GM13976 (cell line): ENCODE measurements around the gene STAC2.

Experiments used
- DNase-seq: peaks from one replicate; pipeline ENCODE4 v3.0.0; 2012; ENCODE audit warnings: low spot score
- in situ Hi-C: fragments of 300-500 bp; cut with MboI; formaldehyde crosslinking; loops from one replicate; pipeline ENCODE4 v1.12.0; 2022; ENCODE audit warnings: low sequenced_read_pairs, mixed read lengths, inconsistent platforms; ENCODE audit not compliant: unreplicated experiment
- TF ChIP-seq, protein P1 (sequence below): IDR thresholded peaks from 2 replicates; pipeline ENCODE4 v1.5.1; 2012; ENCODE audit warnings: borderline replicate concordance, mild to moderate bottlenecking; ENCODE audit not compliant: insufficient read depth; ENCODE audit errors: extremely low read depth, missing control alignments, control extremely low read depth

The STAC2 gene

DNA sequence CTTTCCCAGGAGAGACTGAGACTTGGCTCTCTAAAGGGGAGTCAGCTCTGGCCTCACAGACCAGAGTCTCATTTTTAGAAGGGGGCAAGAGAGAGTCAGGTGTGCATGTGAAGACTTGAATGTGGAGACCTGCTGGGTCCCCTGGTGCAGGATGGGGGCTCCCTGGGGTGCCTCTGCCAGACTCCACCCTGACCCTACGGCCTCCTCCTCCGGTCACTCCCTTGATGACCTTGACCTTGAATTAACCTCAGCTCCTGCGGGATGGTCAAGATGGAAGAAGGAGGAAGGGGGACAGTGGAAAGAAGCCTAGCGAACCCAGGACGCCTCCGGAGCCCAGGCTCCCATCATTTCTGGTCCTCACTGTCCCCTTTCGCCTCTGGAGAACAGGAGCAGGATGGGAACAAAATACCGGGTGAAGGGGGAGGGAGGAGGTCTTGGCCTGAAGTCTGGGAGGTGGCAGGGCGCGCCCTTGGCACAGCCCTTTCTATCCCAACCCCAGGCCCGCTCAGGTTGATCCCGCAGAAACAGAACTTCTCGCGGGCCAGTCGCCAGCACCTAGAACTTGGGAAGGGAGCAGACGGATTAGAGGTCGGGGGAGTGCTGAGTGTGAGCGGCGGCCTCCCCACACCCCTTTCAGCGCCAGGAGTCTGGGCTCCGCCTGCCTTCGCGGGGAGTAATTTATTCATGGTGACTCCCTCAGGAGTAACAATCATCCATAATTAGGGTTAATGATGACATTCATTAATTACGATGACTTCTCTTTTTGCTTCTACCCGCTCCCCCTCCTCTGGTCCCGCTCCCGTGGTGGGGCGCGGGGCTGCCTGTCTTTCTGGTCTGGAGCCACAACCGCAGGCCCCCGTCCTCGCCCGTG is 1.6 kb downstream of the STAC2 start:
- TF ChIP-seq, protein P1, sequence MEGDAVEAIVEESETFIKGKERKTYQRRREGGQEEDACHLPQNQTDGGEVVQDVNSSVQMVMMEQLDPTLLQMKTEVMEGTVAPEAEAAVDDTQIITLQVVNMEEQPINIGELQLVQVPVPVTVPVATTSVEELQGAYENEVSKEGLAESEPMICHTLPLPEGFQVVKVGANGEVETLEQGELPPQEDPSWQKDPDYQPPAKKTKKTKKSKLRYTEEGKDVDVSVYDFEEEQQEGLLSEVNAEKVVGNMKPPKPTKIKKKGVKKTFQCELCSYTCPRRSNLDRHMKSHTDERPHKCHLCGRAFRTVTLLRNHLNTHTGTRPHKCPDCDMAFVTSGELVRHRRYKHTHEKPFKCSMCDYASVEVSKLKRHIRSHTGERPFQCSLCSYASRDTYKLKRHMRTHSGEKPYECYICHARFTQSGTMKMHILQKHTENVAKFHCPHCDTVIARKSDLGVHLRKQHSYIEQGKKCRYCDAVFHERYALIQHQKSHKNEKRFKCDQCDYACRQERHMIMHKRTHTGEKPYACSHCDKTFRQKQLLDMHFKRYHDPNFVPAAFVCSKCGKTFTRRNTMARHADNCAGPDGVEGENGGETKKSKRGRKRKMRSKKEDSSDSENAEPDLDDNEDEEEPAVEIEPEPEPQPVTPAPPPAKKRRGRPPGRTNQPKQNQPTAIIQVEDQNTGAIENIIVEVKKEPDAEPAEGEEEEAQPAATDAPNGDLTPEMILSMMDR: no peak
- no peak for DNase-seq
- in situ Hi-C loops: no loop called here

DNA sequence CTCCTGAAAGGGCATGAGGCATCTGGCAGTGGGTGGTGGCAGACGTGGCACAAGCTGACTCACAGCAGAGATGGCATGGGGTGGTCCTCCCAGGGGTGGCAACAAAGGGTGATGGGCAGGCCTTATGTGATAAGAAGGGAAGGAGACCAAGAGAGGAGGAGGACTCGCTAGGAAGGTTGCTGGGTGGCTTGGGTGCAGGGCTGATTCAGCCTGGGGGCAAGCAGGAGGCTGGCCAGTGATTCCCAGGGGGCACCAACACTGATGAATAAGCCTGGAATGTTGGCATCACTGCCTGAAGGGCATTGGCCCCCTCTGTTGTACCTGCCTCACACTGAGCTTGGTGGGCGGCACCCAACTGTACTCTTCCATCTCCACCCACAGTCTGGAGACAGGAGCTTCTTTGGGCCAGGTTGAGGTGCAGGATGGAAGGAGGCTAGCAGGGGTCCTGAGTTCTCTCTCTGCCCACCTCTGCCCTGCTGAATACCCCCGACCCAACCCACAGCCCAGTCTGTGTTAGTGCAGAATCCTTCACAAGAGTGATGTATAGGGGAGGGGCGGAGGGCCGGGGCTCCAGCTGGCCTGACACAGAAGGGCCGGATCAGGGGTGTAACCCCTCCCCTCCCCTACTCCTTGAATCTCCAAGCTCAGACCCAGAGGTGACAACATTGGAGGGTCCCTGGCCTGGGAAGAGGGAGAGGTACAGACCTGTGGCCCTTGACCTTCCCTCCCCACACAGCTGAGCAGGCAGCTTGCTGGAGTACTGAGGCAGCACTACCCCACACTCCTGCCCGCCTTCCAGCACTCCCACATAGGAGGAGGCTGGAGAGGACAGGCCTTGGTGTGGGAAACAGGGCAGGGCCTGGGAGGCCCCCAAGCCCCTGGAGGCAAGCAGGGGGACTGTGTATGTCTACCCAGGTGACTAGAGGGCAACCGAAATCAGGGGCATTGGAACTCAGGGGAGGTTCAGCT is 2.6 kb downstream of the STAC2 start:
- DNase-seq: no peak
- in situ Hi-C loops: no loop called here
- TF ChIP-seq, protein P1: no peak

DNA sequence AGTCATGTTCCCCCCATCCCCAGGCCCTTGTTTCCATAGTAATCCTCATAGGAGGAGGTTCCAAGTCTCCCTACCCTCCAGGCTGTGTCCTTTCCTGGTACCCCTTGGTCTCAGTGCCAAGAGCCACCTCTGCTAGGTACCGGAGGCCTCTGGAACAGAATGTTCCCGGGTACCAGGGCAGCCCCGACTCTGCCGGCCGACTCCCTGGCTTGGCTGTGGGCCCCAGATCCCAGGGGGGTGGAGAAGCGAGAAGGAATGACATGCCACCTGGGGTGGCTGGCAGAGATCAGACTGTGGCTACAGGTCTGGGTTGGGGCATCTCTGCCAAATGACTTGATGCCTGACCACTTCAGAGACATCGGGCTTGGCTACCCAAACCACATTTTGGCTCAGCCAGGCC is 3.6 kb downstream of the STAC2 start:
- DNase-seq: no peak
- TF ChIP-seq, protein P1: no peak
- in situ Hi-C loops: no loop called here

DNA sequence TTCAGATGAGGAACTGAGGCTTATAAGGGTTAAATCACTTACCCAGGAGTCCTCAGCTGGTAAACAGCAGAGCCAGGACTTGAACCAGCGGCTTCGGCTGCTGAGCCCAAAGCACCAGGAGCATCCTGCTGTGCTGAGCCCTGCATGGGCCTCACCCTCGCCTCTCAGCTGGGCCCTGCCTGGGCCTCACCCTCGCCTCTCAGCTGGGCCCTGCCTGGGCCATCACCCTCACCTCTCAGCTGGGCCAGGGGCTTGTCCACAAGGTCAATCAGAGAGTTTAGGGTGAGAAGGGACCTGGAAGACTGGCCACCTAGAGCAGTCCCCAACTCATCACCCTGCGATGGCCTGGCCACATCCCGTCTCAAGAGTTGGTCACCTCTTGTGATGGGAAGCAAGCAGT is 4.2 kb downstream of the STAC2 start:
- no peak for DNase-seq
- TF ChIP-seq, protein P1: no peak
- in situ Hi-C loops: no loop called here

DNA sequence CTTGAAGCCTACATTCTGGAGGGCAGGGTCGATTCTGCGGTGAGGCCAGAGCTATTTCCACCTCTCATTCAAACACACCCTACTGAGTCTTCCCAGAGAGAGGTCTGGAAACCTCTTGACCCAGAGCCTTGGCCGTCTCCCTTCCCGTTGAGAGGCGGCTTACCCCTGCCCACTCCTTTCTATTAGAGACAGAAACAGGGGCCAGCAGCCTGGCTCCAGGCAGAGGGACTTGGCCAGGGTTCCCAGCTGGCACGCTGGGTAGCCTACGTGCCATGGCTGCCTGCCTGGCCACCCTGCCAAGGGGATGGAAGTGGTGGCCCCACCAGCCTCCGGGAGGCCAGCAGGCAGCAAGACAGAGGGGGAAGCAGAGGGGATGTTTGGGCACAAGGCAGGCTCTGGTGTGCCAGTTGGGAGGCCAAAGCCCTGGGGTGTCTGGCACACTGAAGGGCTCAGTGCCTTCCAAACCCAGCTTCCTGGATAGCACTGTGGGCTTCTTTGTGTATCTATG is 6.0 kb downstream of the STAC2 start:
- TF ChIP-seq, protein P1: no peak
- no peak for DNase-seq
- in situ Hi-C loops: no loop called here

DNA sequence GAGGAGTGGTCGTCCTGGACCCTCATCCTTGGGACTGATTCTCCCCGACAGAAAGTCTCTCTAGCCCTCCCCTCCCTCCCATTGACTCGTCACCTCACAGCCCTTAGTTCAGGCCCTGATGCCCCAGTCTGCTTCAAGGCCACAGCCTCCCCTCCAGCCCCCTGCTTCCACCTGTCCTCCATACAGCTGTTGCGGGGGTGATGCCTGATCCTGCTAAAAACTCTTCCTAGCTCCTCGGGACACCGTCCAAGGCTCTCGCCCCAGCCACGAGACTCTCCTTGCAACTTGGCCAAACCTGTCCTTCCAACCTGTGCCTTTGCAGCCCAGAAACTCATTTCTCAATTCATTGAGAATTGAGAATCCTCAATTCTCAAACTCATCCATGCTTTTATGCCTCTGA is 6.8 kb downstream of the STAC2 start:
- no peak for DNase-seq
- in situ Hi-C loops: no loop called here
- TF ChIP-seq, protein P1: no peak
